Endothelial cell (in vitro differentiated cells): Measurements from ENCODE around the gene RPH3AL. TPM values are rescaled to one million over a fixed set of nuclear protein-coding genes. Genes with fewer than 3 reads are reported as not detected.

Experiments used
- DNase-seq: peaks from one replicate; pipeline ENCODE4 v3.0.0; 2021; ENCODE audit warnings: low spot score
- H3K27ac Mint-ChIP-seq: one replicate; pipeline ENCODE4 v1.8.0; 2021; ENCODE audit warnings: mixed read lengths, inconsistent platforms; ENCODE audit not compliant: unreplicated experiment
- H3K27me3 Mint-ChIP-seq: one replicate; pipeline ENCODE4 v1.8.0; 2021; ENCODE audit warnings: mild to moderate bottlenecking, moderate library complexity, mixed read lengths, inconsistent platforms; ENCODE audit not compliant: unreplicated experiment
- H3K36me3 Mint-ChIP-seq: one replicate; pipeline ENCODE4 v1.8.0; 2021; ENCODE audit warnings: mild to moderate bottlenecking, low read depth, mixed read lengths, inconsistent platforms; ENCODE audit not compliant: unreplicated experiment
- H3K4me1 Mint-ChIP-seq: one replicate; pipeline ENCODE4 v1.8.0; 2021; ENCODE audit warnings: mild to moderate bottlenecking, mixed read lengths, inconsistent platforms; ENCODE audit not compliant: unreplicated experiment
- H3K4me3 Mint-ChIP-seq: one replicate; pipeline ENCODE4 v1.8.0; 2021; ENCODE audit warnings: mild to moderate bottlenecking, mixed read lengths, inconsistent platforms; ENCODE audit not compliant: unreplicated experiment
- H3K9me3 Mint-ChIP-seq: one replicate; pipeline ENCODE4 v1.8.0; 2021; ENCODE audit warnings: mixed read lengths, inconsistent platforms; ENCODE audit not compliant: unreplicated experiment
- total RNA-seq: library from RNA; stranded (reverse); fragmentation: NEBNext Ultra II Directional; extraction: Animal tissue kit (Norgen Biotek cat#: 25700); gene quantifications from one replicate; pipeline ENCODE4 v1.2.1, GENCODE V29; 2021; ENCODE audit not compliant: unreplicated experiment
- TF ChIP-seq, protein P1 (sequence below): fragments of 200-600 bp; sonication (generic); IDR thresholded peaks from one replicate; pipeline ENCODE4 v1.5.0; 2021; ENCODE audit warnings: antibody characterized with exemption; ENCODE audit not compliant: unreplicated experiment

The RPH3AL gene
- total RNA-seq, 1 donor from 2014 or later, result 3.4 TPM

DNA sequence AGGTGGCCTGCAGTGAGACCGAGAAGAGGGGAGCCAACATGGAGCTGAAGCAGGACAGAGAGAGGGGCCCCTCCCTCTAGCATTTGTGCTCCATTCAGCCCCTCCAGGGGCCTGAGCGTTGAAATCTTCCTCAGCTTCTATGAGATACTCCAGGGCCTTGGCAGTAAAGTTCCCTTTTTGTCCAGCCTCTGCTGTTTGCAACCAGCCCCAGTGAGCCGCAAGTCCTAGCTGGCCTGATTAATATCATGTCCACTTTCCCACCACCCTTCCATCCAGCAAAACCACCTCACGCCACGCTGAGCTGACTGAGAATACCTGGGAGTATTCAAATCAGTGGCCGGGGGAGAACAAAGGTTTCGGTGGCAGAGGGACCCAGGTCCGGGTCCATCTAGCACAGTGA is 11.7 kb upstream of the RPH3AL start:
- DNase-seq, result no peak
- H3K9me3 Mint-ChIP-seq, result no peaks in the 10 kb centered on the region
- no peak overlapping the region for H3K4me3 Mint-ChIP-seq
- peaks cover 2% of the 10 kb centered on the region for H3K27me3 Mint-ChIP-seq
- TF ChIP-seq, protein P1, sequence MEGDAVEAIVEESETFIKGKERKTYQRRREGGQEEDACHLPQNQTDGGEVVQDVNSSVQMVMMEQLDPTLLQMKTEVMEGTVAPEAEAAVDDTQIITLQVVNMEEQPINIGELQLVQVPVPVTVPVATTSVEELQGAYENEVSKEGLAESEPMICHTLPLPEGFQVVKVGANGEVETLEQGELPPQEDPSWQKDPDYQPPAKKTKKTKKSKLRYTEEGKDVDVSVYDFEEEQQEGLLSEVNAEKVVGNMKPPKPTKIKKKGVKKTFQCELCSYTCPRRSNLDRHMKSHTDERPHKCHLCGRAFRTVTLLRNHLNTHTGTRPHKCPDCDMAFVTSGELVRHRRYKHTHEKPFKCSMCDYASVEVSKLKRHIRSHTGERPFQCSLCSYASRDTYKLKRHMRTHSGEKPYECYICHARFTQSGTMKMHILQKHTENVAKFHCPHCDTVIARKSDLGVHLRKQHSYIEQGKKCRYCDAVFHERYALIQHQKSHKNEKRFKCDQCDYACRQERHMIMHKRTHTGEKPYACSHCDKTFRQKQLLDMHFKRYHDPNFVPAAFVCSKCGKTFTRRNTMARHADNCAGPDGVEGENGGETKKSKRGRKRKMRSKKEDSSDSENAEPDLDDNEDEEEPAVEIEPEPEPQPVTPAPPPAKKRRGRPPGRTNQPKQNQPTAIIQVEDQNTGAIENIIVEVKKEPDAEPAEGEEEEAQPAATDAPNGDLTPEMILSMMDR, result no peak
- no peaks in the 10 kb centered on the region for H3K4me1 Mint-ChIP-seq
- H3K36me3 Mint-ChIP-seq, result peaks cover 3% of the 10 kb centered on the region
- no peak overlapping the region for H3K27ac Mint-ChIP-seq

DNA sequence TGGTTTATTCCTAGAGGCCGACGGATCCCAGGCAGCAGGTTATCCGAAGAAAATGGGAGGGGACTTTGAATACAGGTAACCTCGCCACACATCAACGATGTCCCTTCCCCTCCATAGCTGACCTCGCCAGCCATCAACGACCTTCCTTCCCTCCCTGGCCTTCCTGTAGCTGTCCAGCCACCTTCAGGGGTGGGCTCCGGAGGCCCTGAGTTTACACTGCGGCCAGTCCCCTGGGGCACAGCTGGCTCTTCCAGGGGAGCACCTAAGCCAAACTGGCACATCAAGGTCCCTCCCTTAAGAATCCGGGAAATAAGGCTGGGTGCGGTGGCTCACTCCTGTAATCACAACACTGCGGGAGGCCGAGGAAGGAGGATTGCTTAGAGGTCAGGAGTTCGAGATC is 10.1 kb upstream of the RPH3AL start:
- no peaks in the 10 kb centered on the region for H3K9me3 Mint-ChIP-seq
- no peak overlapping the region for H3K27ac Mint-ChIP-seq
- no peak overlapping the region for H3K4me3 Mint-ChIP-seq
- H3K4me1 Mint-ChIP-seq, result no peaks in the 10 kb centered on the region
- peaks cover 3% of the 10 kb centered on the region for H3K36me3 Mint-ChIP-seq
- H3K27me3 Mint-ChIP-seq, result peaks cover 5% of the 10 kb centered on the region
- DNase-seq, result no peak
- TF ChIP-seq, protein P1, result no peak

DNA sequence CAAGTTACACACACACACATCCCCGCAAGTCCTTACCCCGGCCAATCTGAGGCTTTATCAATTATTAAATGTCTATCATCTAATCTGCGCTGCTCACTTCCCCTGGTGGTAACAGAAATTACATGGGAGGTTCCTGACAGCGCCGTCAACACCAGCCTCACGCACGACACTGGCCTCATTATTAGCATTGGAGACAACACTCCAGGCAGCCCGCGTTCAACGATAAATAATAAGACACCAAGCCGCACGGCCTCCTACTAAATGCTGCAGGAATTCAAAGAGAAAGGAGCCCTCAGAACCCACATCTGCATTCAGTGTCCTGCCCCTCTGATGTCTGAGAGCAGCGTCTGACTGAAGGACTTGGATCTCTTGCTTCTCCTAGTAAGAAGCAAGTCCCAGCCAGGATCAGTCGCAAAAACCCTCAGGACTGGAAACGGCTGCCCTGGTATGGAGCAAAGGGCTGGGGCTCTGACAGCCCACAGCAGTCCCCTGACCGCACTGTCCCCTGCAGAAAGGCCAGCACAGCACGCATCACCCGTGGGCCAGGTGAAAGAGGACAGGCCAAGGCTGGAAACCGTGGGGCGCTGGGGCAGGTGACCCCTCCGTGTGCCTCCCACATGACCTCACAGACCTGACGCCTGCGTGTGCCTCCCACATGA is 7.6 kb upstream of the RPH3AL start:
- Mint-ChIP-seq H3K36me3 (peaks cover 13% of the 10 kb centered on the region), H3K27me3 (peaks cover 12% of the 10 kb centered on the region), H3K9me3 (no peaks in the 10 kb centered on the region), H3K27ac (no peak overlapping the region), H3K4me1 (no peaks in the 10 kb centered on the region), H3K4me3 (no peak overlapping the region)
- DNase-seq, result no peak
- TF ChIP-seq, protein P1, result no peak

DNA sequence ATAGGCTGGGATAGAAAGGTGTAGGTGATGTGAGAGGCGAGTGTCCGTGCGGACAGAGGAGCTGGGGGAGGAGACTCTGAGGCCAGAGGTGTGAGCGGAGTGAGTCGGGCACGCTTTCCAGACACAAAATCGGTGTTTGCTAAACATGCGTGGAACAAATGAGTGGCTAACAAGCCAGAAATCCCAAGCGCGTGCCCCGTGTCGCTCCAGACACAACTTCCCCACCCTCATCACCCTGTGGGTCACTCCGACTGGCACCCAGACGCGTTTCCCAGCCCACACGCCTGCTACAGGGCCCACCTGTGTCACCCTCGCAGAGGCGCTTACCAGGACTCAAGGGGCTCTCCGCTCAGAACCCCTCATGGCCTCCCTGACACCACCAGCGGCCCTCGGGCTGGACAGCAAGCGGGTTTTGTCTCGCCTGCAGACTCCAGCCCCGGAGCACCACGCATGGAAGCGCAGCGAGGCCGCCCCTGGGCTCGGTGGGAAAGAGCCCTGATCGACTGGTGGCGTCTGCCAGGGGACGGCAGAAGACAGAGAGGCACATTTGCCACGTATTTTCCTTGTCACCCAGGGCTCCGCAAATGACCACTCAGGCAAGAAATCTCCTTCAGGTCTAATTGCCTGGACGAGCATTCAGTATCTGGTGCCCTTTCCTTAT is 6.0 kb upstream of the RPH3AL start:
- no peak for DNase-seq
- Mint-ChIP-seq H3K4me3 (no peak overlapping the region), H3K4me1 (no peaks in the 10 kb centered on the region), H3K9me3 (no peaks in the 10 kb centered on the region), H3K36me3 (peaks cover 13% of the 10 kb centered on the region), H3K27ac (peak overlapping the region; percentile 20), H3K27me3 (peaks cover 12% of the 10 kb centered on the region)
- TF ChIP-seq, protein P1, result no peak

DNA sequence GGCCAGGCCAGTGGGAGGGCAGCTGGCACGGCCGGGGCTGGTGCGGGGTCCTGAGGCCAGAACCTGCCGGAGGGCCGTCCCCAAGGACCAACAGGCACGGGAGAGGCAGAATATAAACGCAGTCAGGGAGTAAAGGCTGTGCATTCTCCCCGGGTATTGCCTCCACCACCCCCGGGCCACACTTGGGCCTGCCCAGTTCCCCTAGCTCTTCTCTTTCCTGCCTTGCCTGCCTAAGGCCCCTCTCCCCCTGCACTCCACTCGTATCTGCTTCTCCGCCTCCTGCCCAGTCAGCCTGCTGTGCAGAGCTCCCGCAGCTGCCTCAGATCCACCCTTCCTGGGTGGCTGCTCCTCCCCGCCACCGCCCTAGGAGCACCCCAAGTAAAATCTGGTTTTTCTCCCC is 5.0 kb upstream of the RPH3AL start:
- no peaks in the 10 kb centered on the region for H3K9me3 Mint-ChIP-seq
- DNase-seq, result no peak
- peaks cover 12% of the 10 kb centered on the region for H3K27me3 Mint-ChIP-seq
- no peaks in the 10 kb centered on the region for H3K4me1 Mint-ChIP-seq
- peaks cover 13% of the 10 kb centered on the region for H3K36me3 Mint-ChIP-seq
- TF ChIP-seq, protein P1, result no peak
- no peak overlapping the region for H3K27ac Mint-ChIP-seq
- H3K4me3 Mint-ChIP-seq, result no peak overlapping the region
